Epithelial cell of proximal tubule (primary cell): Measurements from ENCODE around the gene TENM4. TPM values are rescaled to one million over a fixed set of nuclear protein-coding genes. Genes with fewer than 3 reads are reported as not detected.

Source experiments
- DNase-seq: peaks from one replicate; pipeline ENCODE4 v3.0.0-alpha.2; 2011; ENCODE audit warnings: low read depth
- H3K4me3 ChIP-seq: 2 replicates; pipeline ENCODE4 v1.5.1; 2011; ENCODE audit warnings: low read depth, mild to moderate bottlenecking, low read length
- CTCF ChIP-seq: conservative IDR thresholded peaks from 2 replicates; pipeline ENCODE4 v1.5.1; 2012; ENCODE audit warnings: low read depth, mild to moderate bottlenecking, low read length
- total RNA-seq: library from RNA; depleted of rRNA; stranded (reverse); fragments of >200 nt; gene quantifications from 2 replicates; pipeline ENCODE4 v1.2.3, GENCODE V29; 2015

Gene TENM4
- total RNA-seq, 1 donor from 2014 or later, result 22.2 TPM

GRCh38 chr11:78789375-78789774 is 651.5 kb downstream of the TENM4 start:
- TF ChIP-seq CTCF, result no peak
- DNase-seq, result no peak
- no peak overlapping the region for H3K4me3 ChIP-seq

GRCh38 chr11:78788533-78788932 is 652.3 kb downstream of the TENM4 start:
- no peak overlapping the region for H3K4me3 ChIP-seq
- no peak for DNase-seq
- no peak for TF ChIP-seq CTCF

- DNase-seq, result no peak
- TF ChIP-seq CTCF, result no peak
- H3K4me3 ChIP-seq, result no peak overlapping the region
Measured at GRCh38 chr11:78787696-78788095, 653.1 kb downstream of the TENM4 start.

- no peak overlapping the region for H3K4me3 ChIP-seq
Measured at GRCh38 chr11:78786746-78787145, 654.1 kb downstream of the TENM4 start.

GRCh38 chr11:78786086-78786485 is 654.7 kb downstream of the TENM4 start:
- H3K4me3 ChIP-seq, result no peak overlapping the region
- no peak for TF ChIP-seq CTCF
- DNase-seq, result no peak

More at GRCh38 chr11:78786746-78787145, 654.1 kb downstream of the TENM4 start:
- no peak for DNase-seq
- no peak for TF ChIP-seq CTCF

- DNase-seq, result no peak
- TF ChIP-seq CTCF, result no peak
- H3K4me3 ChIP-seq, result no peak overlapping the region
Measured at GRCh38 chr11:78784321-78785061, 656.3 kb downstream of the TENM4 start.

- H3K4me3 ChIP-seq, result no peak overlapping the region
- no peak for TF ChIP-seq CTCF
- no peak for DNase-seq
Measured at GRCh38 chr11:78783846-78784245, 657.0 kb downstream of the TENM4 start.
